C4-2B (cell line): ENCODE results near the gene CRTC1.

Experiments used
- CTCF ChIP-seq: fragments of 450-650 bp; conservative IDR thresholded peaks from 2 replicates; pipeline ENCODE4 v1.5.1; 2017; ENCODE audit warnings: mild to moderate bottlenecking
- ZFX ChIP-seq: fragments of 450-650 bp; IDR thresholded peaks from 2 replicates; pipeline ENCODE4 v1.6.1; 2017

- TF ChIP-seq CTCF = no peak
- no peak for TF ChIP-seq ZFX
Observed at GRCh38 chr19:18656337-18657086, 27.0 kb upstream of the CRTC1 start.
